Superior temporal gyrus (tissue), 1 donor: Measurements from ENCODE around the gene CDC45.

Source experiments
- DNase-seq: peaks from one replicate; pipeline ENCODE4 v3.0.0-alpha.2; 2016; ENCODE audit errors: extremely low spot score

The CDC45 gene

DNA sequence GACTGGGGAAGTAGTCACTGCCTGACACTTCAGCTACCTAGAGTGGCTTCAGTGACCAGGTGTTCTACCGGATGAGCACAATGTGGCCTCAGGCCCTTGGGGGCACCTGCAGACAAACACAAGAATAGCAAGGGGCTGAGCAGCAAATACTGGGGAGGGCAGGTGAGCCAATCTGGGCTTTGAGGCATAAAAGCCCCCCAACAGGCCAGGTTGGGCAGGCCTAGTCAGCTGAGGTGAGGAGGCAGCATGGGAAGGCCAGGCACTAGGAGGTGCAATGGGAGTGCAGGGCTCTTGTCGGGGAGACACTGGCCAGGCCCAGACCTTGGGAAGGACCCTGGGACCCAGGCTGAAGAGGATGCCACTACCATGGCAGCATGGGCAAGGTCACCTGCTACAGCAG is 9.7 kb upstream of the CDC45 start:
- DNase-seq, result no peak

- no peak for DNase-seq
These were observed 8.1 kb upstream of the CDC45 start for GRCh38 chr22:19471572-19471971.

GRCh38 chr22:19472233-19472632 is 7.5 kb upstream of the CDC45 start:
- no peak for DNase-seq

DNA sequence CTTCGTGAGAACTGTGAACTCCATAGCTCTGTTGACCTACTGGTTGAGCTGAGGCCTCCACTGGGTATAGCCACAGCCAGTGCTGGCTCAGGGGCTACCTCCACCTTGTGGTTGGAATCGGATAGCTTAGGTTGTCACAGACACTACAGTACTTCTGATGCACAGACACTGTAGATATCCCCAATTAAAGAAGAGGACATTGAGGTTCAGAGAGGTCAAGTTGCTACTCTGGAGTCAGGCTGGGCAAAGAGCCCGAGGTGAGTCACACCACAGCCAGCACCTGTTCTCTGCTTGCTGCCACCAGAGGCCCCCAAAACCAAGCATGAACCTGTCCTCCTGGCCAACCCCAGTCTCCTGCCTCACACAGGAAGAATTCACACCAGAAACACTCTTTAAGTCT is 6.1 kb upstream of the CDC45 start:
- no peak for DNase-seq

DNA sequence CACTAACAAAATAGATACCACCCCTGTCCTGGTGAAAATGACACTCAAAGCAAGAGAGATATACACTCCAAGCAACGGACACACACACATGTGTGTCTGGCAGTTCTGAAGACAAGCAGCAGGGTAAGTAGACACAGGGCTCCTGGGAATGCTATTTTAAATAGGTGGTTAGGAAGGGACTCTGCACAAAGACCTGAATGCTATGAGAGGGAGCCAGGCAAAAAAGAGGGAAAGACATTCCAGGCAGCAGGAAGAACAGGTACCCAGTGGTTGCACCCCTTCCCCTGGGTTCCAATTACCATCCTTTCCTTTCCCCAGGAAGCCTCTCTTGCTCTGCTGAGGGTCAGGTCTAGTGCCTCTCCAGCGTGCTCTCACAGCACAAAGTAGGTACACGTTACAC is 3.7 kb upstream of the CDC45 start:
- no peak for DNase-seq

DNA sequence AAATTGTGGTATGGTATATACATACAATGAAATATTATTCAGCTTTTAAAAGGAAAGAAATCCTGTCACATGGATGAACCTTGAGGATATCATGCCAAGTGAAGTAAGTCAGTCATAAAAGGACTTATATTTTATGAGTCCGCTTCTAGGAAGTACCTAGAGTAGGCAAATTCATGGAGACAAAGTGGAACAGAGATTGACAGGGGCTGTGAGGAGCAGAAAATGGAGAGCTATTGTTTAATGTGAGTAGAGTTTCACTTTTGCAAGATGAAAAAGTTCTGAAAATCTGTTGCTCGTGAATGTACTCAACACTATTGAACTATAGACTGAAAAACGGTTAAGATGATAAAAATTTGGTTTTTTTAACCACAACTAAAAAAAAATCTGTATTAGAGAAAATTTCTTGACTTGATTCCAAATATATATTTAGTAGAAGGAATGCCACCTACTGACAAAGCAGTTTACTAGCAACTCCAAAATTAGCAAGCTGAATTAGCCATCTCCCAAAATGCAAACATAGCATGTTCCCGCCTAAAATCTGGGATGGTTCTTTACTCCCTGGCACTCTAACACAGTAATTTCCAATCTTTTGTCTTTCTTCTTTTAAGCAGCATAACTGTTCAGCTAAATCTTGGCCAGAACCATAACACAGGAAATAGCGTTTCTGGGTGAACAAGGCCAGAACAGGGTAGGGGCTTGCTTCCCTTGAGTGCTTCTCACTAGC is 2.2 kb upstream of the CDC45 start:
- DNase-seq, result peak; percentile 12

- no peak for DNase-seq
These were observed 1.4 kb upstream of the CDC45 start for GRCh38 chr22:19478045-19478900.

GRCh38 chr22:19478901-19479354 is 792 bp upstream of the CDC45 start, which contains the start of gene UFD1:
UFD1 (minus strand) TSS chr22:19479193; CDS start chr22:19479085, 108 bp downstream.
- no peak for DNase-seq

- no peak for DNase-seq
These were observed 451 bp downstream of the CDC45 start for GRCh38 chr22:19480173-19480568.

DNA sequence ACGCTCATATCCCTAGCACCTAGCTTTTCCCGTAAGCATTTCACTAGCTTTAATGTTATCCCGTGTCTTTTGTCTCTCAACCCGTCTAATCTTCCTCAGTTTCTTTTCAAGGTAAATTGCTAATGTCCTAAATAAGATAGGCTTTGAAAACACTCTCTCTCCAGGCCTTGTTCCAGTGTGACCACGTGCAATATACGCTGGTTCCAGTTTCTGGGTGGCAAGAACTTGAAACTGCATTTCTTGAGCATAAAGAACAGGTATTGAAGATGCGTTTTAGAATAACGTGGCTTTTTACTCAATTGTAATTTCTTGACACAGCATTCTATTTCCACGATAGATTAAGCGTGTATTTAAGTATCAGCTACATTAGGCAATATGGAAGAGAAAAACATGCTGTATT is 1.1 kb downstream of the CDC45 start:
- DNase-seq, result no peak

- no peak for DNase-seq
These were observed 2.6 kb downstream of the CDC45 start for GRCh38 chr22:19482297-19482696.

DNA sequence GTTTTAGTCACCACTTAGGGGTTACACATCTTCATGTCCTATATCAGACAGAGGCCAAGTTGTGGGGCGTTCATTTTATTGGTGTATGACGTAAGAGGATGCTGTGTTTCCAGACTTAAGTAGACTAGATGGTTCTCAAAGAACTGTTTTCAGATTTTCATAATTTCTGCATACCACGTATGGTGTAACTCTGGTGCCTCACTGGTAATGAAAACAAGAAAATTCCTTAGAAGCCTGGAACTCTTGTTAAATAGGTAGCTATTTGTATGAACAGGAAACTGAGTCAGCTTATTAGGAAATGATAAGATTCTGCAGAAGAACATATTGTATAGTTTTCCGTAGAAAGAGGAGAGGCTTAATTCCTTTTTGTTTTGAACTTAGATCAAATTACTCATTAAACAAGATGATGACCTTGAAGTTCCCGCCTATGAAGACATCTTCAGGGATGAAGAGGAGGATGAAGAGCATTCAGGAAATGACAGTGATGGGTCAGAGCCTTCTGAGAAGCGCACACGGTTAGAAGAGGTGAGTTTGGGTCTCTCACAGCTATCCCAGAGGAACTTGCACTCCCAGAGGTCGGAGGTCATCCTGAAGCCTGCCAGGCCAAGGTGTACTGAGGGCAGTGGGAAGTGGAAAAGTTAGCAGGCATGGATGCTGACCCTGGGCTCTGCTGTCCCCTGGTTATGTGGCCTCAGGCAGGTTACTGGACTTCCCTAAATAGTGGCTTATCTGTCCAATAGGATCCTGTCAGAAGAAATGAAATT is 3.9 kb downstream of the CDC45 start:
- DNase-seq, result no peak

GRCh38 chr22:19488285-19488684 is 8.6 kb downstream of the CDC45 start:
- no peak for DNase-seq

- DNase-seq, result peak; percentile 27
These were observed 9.4 kb downstream of the CDC45 start for GRCh38 chr22:19488884-19489843.

- no peak for DNase-seq
These were observed 11.0 kb downstream of the CDC45 start for GRCh38 chr22:19490628-19491230.

GRCh38 chr22:19492504-19493174 is 12.9 kb downstream of the CDC45 start:
- no peak for DNase-seq

GRCh38 chr22:19494001-19494560 is 14.4 kb downstream of the CDC45 start:
- no peak for DNase-seq

DNA sequence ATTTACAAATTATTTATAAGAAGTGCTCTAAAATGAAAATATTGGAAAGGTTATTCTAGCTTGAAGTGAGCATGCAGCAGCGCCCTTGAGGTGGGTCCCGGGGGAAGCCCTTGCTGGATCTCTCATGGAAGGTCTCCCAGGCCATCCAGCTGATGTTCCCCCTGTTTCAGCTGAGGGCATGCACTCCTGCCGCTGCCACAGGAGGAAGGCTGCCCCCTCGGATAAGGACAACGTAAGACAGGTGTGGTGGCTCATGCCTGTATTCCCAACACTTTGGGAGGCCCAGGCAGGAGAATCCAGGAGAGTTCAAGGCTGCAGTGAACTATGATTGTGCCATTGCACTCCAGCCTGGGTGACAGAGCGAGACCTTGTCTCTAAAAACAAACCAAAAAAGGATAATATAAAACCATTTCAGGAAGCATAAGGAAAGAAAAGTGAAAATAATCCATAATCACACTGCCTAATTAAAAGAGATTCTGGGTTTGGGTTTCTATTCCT is 15.0 kb downstream of the CDC45 start:
- DNase-seq, result no peak

- no peak for DNase-seq
These were observed 16.0 kb downstream of the CDC45 start for GRCh38 chr22:19495562-19496323.
